ENCODE results near the gene PRRT1. TPM values are rescaled to one million over a fixed set of nuclear protein-coding genes. Genes with fewer than 3 reads are reported as not detected.
A peak's percentile ranks its signal among the peaks of the same experiment; 100 is the strongest.

Gene PRRT1
- total RNA-seq, 1 experiment from 2014 or later = 1.9 TPM

DNA sequence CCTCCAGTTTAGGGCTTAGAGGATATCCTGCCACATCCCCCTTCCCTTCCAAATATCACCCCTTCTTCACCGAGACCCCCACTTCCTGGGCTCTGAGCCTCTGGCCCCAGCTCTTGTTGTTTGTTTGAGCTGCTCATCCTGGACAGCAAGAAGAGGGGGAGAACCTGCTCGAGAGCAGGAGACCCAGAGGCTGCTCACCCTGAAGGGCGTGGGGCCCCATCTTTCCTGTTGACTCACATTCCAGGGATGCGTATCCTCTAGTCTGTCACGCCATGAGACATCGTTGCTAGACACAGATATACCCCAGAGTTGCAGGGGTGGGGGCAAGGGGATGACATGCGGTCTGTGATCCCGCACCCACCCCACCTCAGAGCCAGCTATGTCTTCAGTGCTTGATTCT, 36.9 kb downstream of the PRRT1 start:
- no peak overlapping the region for H2AK5ac ChIP-seq (ENCODE audit: insufficient read length, low read length)
- no peaks in the 10 kb centered on the region for H4K20me1 ChIP-seq (ENCODE audit: control insufficient read depth, insufficient read depth, insufficient read length)
- H3K4me2 ChIP-seq (ENCODE audit: insufficient read depth, insufficient read length, low read length) = no peak overlapping the region
- H3K36me3 Mint-ChIP-seq (ENCODE audit: insufficient read depth in 1 of 3, low read depth in 3 of 3) = peaks cover 2 to 42% (median 39%) of the 10 kb centered on the region in 3 experiments; a peak in 5 of 7 replicates
- H2BK12ac ChIP-seq (ENCODE audit: insufficient read length, low read depth, low read length) = no peak overlapping the region
- H3K79me1 ChIP-seq (ENCODE audit: insufficient read depth, low read depth, low read length, poor library complexity, severe bottlenecking) = no peaks in the 10 kb centered on the region
- H2AFZ ChIP-seq (ENCODE audit: low read length) = no peak overlapping the region
- H3K79me2 ChIP-seq (ENCODE audit: insufficient read depth, low read length) = no peaks in the 10 kb centered on the region
- no peaks in the 10 kb centered on the region; the same call in 1 of the 2 replicates for H3K4me1 ChIP-seq (ENCODE audit: insufficient read depth, low read length)
- no peak overlapping the region for H4K91ac ChIP-seq (ENCODE audit: insufficient read length, low read depth, low read length)
- H3K9ac ChIP-seq (ENCODE audit: extremely low read depth, insufficient read length, low read length) = no peak overlapping the region
- no peak overlapping the region for H3K4me3 Mint-ChIP-seq
- H3K4ac ChIP-seq (ENCODE audit: low read depth, low read length) = no peak overlapping the region
- H2BK120ac ChIP-seq (ENCODE audit: low read depth, low read length, poor library complexity, severe bottlenecking) = no peak overlapping the region
- H3K14ac ChIP-seq (ENCODE audit: insufficient read depth, low read length) = no peak overlapping the region
- no peak overlapping the region for H4K8ac ChIP-seq (replicated peaks; ENCODE audit: insufficient read length, low read depth, low read length)
- H3K18ac ChIP-seq (ENCODE audit: insufficient read length, low read depth, low read length) = no peak overlapping the region
- H3K4me1 Mint-ChIP-seq = peaks cover 3 to 4% of the 10 kb centered on the region in 2 experiments
- no peak overlapping the region for H2BK5ac ChIP-seq (ENCODE audit: insufficient read length, low read length)
- H3K27me3 Mint-ChIP-seq (ENCODE audit: low read depth) = peaks cover 2% of the 10 kb centered on the region
- H3K23me2 ChIP-seq (ENCODE audit: insufficient read length, low read depth, low read length, poor library complexity, severe bottlenecking) = no peaks in the 10 kb centered on the region
- no peaks in the 10 kb centered on the region; a peak in 1 of 5 replicates for H3K9me3 Mint-ChIP-seq
- H3K23ac ChIP-seq (ENCODE audit: insufficient read length, low read depth, low read length) = no peak overlapping the region
- H2BK15ac ChIP-seq (ENCODE audit: low read depth, low read length) = no peak overlapping the region
- H4K5ac ChIP-seq (ENCODE audit: insufficient read length, low read depth, low read length) = no peak overlapping the region
- H3T11ph ChIP-seq (ENCODE audit: low read length) = no peak overlapping the region
- no peaks in the 10 kb centered on the region for H3K27me3 ChIP-seq (ENCODE audit: insufficient read depth, low read length)
- H3K56ac ChIP-seq (ENCODE audit: insufficient read length, low read depth, low read length) = no peak overlapping the region
- H3K9me3 ChIP-seq (ENCODE audit: control insufficient read depth, low read depth, low read length) = no peaks in the 10 kb centered on the region
- WGBS (ENCODE audit: extremely low coverage, insufficient read length, low lambda C conversion rate) = no CpG with 5 or more reads among the region's 8 CpGs
- no peak overlapping the region for H3K27ac ChIP-seq (ENCODE audit: insufficient read length, low read depth, low read length)
- H2BK20ac ChIP-seq (ENCODE audit: low read depth, low read length, poor library complexity, severe bottlenecking) = no peak overlapping the region
- peak overlapping the region in 2 of 3 experiments; percentile 86 to 91; a peak in 3 of 7 replicates for H3K27ac Mint-ChIP-seq
- no peak for DNase-seq
- TF ChIP-seq, protein P1, sequence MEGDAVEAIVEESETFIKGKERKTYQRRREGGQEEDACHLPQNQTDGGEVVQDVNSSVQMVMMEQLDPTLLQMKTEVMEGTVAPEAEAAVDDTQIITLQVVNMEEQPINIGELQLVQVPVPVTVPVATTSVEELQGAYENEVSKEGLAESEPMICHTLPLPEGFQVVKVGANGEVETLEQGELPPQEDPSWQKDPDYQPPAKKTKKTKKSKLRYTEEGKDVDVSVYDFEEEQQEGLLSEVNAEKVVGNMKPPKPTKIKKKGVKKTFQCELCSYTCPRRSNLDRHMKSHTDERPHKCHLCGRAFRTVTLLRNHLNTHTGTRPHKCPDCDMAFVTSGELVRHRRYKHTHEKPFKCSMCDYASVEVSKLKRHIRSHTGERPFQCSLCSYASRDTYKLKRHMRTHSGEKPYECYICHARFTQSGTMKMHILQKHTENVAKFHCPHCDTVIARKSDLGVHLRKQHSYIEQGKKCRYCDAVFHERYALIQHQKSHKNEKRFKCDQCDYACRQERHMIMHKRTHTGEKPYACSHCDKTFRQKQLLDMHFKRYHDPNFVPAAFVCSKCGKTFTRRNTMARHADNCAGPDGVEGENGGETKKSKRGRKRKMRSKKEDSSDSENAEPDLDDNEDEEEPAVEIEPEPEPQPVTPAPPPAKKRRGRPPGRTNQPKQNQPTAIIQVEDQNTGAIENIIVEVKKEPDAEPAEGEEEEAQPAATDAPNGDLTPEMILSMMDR (conservative IDR thresholded peaks at IDR 0.05) = no peak

Measured in H9 (cell line).